ENCODE data around the gene KRTAP5-6.
A peak's percentile ranks its signal among the peaks of the same experiment; 100 is the strongest.
"Not testable (repeated sequence)": the region's sequence is repeated elsewhere in the genome, so short reads cannot be mapped to it uniquely, and the experiment has no call there.

KRTAP5-6 gene

GRCh38 chr11:1683904-1684572 lies 13.0 kb upstream of the KRTAP5-6 start:
- DNase-seq, result not testable (repeated sequence)

- not testable (repeated sequence) for DNase-seq
Observed at GRCh38 chr11:1684886-1685874, 11.8 kb upstream of the KRTAP5-6 start.

- DNase-seq, result not testable (repeated sequence)
Observed at GRCh38 chr11:1686220-1686619, 10.8 kb upstream of the KRTAP5-6 start.

GRCh38 chr11:1688336-1688947 lies 8.6 kb upstream of the KRTAP5-6 start:
- not testable (repeated sequence) for DNase-seq

- not testable (repeated sequence) for DNase-seq
Observed at GRCh38 chr11:1689250-1690166, 7.5 kb upstream of the KRTAP5-6 start.

GRCh38 chr11:1690167-1691025 lies 6.6 kb upstream of the KRTAP5-6 start:
- no peak for DNase-seq

- DNase-seq, result no peak
Observed at GRCh38 chr11:1691026-1691877, 5.7 kb upstream of the KRTAP5-6 start.

GRCh38 chr11:1691878-1692707 lies 4.9 kb upstream of the KRTAP5-6 start:
- no peak for DNase-seq

GRCh38 chr11:1692708-1693326 lies 4.2 kb upstream of the KRTAP5-6 start:
- no peak for DNase-seq

- DNase-seq, result peak; percentile 36
Observed at GRCh38 chr11:1693327-1694063, 3.5 kb upstream of the KRTAP5-6 start.

GRCh38 chr11:1694064-1694845 lies 2.7 kb upstream of the KRTAP5-6 start:
- DNase-seq, result peak; percentile 53

- DNase-seq, result no peak
Observed at GRCh38 chr11:1694846-1695547, 2.0 kb upstream of the KRTAP5-6 start.

- DNase-seq, result no peak
Observed at GRCh38 chr11:1695548-1696108, 1.4 kb upstream of the KRTAP5-6 start.

GRCh38 chr11:1699771-1700170 lies 2.8 kb downstream of the KRTAP5-6 start:
- DNase-seq, result no peak

- no peak for DNase-seq
Observed at GRCh38 chr11:1701091-1701807, 4.3 kb downstream of the KRTAP5-6 start.

GRCh38 chr11:1702506-1702905 lies 5.5 kb downstream of the KRTAP5-6 start:
- no peak for DNase-seq

All from amniotic stem cell (primary cell).